Neural progenitor cell (in vitro differentiated cells): ENCODE data around the gene PON1.
A peak's percentile ranks its signal among the peaks of the same experiment; 100 is the strongest.

Experiments
- EZH2 ChIP-seq: fragments of 200-600 bp; sonication (generic); IDR thresholded peaks from 2 replicates; pipeline ENCODE4 v1.6.1; 2017; ENCODE audit warnings: antibody characterized with exemption, mild to moderate bottlenecking, moderate library complexity
- EZH2phosphoT487 ChIP-seq: fragments of 200-600 bp; sonication (generic); IDR thresholded peaks from 2 replicates; pipeline ENCODE4 v1.6.1; 2017; ENCODE audit warnings: antibody characterized with exemption
- TF ChIP-seq, protein P1 (sequence below): fragments of 200-600 bp; sonication (generic); IDR thresholded peaks from 2 replicates; pipeline ENCODE4 v1.5.1; 2017; ENCODE audit warnings: antibody characterized with exemption, mild to moderate bottlenecking

DNA sequence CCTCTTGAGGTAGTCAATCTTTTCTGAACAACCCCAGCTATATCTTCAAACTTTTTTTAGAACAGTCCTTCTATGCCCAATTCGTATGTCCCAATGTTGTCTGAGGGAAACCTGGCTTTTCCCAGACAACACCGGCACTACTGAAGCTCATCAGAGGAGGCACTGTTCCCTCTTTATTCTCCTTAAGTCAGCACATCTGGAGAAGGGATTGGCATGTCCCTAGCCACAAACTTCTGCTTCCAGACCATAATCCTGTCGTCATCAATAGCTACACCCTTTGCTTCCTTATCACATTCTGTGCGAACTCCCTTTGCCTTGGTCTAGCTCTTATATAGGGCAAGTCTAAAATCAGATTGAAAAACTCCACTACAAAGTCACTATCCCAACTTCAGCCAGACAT, 49.0 kb upstream of the PON1 start:
- TF ChIP-seq, protein P1, sequence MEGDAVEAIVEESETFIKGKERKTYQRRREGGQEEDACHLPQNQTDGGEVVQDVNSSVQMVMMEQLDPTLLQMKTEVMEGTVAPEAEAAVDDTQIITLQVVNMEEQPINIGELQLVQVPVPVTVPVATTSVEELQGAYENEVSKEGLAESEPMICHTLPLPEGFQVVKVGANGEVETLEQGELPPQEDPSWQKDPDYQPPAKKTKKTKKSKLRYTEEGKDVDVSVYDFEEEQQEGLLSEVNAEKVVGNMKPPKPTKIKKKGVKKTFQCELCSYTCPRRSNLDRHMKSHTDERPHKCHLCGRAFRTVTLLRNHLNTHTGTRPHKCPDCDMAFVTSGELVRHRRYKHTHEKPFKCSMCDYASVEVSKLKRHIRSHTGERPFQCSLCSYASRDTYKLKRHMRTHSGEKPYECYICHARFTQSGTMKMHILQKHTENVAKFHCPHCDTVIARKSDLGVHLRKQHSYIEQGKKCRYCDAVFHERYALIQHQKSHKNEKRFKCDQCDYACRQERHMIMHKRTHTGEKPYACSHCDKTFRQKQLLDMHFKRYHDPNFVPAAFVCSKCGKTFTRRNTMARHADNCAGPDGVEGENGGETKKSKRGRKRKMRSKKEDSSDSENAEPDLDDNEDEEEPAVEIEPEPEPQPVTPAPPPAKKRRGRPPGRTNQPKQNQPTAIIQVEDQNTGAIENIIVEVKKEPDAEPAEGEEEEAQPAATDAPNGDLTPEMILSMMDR, result peak; percentile 11
- TF ChIP-seq EZH2phosphoT487 (no peak), EZH2 (no peak)
